Right lobe of liver (tissue), 6 donors: ENCODE results near the gene GRIN2B. TPM values are rescaled to one million over a fixed set of nuclear protein-coding genes. Genes with fewer than 3 reads are reported as not detected.

Source experiments
- ATAC-seq, 4 donors: fragments of 200-7000 bp; cut with Tn5 transposase; one replicate each; pipeline ENCODE4 v1.9.1; 2020; ENCODE audit warnings: mild to moderate bottlenecking in 4 of 4, moderate library complexity in 4 of 4
- DNase-seq, 3 donors: peaks; one replicate each; pipeline ENCODE4 v3.0.0-alpha.2; 2020
- H3K27ac ChIP-seq, 3 donors: fragments of 200-600 bp; one replicate each; pipeline ENCODE4 v1.8.0; 2022
- H3K27me3 ChIP-seq, 2 donors: fragments of 200-600 bp; one replicate each; pipeline ENCODE4 v1.8.0; 2022
- H3K36me3 ChIP-seq, 4 donors: fragments of 200-600 bp; sonication (generic) in 1 of 4; one replicate each; pipeline versions ENCODE4 v1.5.1 to v1.8.0; 2017 to 2022; ENCODE audit warnings: control low read depth in 1 of 4
- H3K4me1 ChIP-seq, 4 donors: fragments of 200-600 bp; sonication (generic) in 1 of 4; one replicate each; pipeline versions ENCODE4 v1.5.1 to v1.8.0; 2017 to 2022; ENCODE audit warnings: control low read depth in 1 of 4
- H3K4me3 ChIP-seq, 3 donors: fragments of 200-600 bp; one replicate each; pipeline ENCODE4 v1.8.0; 2022
- H3K9me3 ChIP-seq, 4 donors: fragments of 200-600 bp; sonication (generic) in 1 of 4; one replicate each; pipeline versions ENCODE4 v1.5.1 to v1.8.0; 2017 to 2022; ENCODE audit warnings: control low read depth in 1 of 4
- CTCF ChIP-seq, 4 donors: fragments of 200-600 bp in 3 of 4; fragments of 450-650 bp in 1 of 4; IDR thresholded peaks; one replicate each; pipeline versions ENCODE4 v1.5.1 to v1.8.0; 2016 to 2022; ENCODE audit warnings: antibody characterized with exemption in 4 of 4, mild to moderate bottlenecking in 2 of 4
- POLR2A ChIP-seq: fragments of 450-650 bp; IDR thresholded peaks from one replicate; pipeline ENCODE4 v1.6.1; 2017; ENCODE audit warnings: antibody characterized with exemption, mild to moderate bottlenecking
- WGBS: methylation state at CpG from one replicate; pipeline ENCODE4 v1.1.6; 2018; ENCODE audit warnings: low coverage, low lambda C conversion rate; ENCODE audit not compliant: insufficient coverage; ENCODE audit errors: missing lambda C conversion rate; 5-methylcytosine and 5-hydroxymethylcytosine counted together
- intact Hi-C, 2 donors: fragments of 100-400 bp; cut with DNase I; formaldehyde crosslinking; loops; one replicate each; pipeline versions ENCODE4 v1.11.2 to v1.14.1; 2022
- total RNA-seq, 6 experiments: library from RNA; depleted of rRNA in 2 of 6; stranded (reverse); fragments of >200 nt in 2 of 6; fragmentation: NEBNext Ultra II Directional in 3 of 6; extraction: Animal tissue kit (Norgen Biotek cat#: 25700) in 3 of 6; gene quantifications; one replicate each; pipeline versions ENCODE4 v1.1.0 to v1.2.4, GENCODE V29; 2016 to 2023
- donor health status: DM: no; HTN: yes; CAD: no.
- donor health status: DM: no; HTN: no; CAD: no.
- donor health status: DM: no; HTN: no; CAD: no.
- donor health status: DM: no; HTN: yes; CAD: no.
- donor health status: DM: no; HTN: yes; CAD: no.

The GRIN2B gene
- total RNA-seq, 6 experiments from 2014 or later = not detected

DNA sequence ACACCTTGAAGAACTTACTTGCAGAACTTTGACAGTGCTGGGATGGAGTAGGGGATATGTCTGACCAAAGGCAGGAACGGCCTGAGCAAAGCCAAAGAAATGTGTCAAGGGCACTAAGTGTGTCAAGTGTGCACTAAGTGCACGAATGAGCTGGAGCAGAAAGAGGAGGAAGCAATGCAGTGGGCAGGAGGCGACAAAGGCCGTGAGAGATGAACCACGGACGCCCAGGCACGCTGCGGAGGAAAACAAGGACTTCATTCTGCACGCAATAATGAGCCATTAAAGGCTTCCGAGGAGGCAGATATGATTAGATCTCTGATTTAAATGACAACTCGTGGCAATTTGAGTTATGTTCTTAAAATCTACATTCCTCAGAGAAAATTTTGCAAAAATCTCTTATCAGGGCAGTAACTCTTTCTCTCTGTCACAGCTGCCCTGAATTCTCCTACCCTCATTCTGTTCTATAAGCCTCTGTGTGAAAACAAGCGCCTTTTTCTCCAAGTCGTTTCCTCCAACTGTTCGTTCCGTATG, 25.3 kb downstream of the GRIN2B start:
- no peak for DNase-seq
- H3K9me3 ChIP-seq = no peaks in the 10 kb centered on the region
- no peak overlapping the region for H3K4me3 ChIP-seq
- no peak overlapping the region for H3K27ac ChIP-seq
- H3K4me1 ChIP-seq = no peaks in the 10 kb centered on the region
- intact Hi-C loops = no loop called here
- WGBS = 75% methylated on average over 13 of the region's 15 CpGs
- TF ChIP-seq POLR2A = no peak
- no peak for TF ChIP-seq CTCF (IDR thresholded peaks at IDR 0.05)
- H3K36me3 ChIP-seq = no peaks in the 10 kb centered on the region
- no peak for ATAC-seq
- no peaks in the 10 kb centered on the region for H3K27me3 ChIP-seq

DNA sequence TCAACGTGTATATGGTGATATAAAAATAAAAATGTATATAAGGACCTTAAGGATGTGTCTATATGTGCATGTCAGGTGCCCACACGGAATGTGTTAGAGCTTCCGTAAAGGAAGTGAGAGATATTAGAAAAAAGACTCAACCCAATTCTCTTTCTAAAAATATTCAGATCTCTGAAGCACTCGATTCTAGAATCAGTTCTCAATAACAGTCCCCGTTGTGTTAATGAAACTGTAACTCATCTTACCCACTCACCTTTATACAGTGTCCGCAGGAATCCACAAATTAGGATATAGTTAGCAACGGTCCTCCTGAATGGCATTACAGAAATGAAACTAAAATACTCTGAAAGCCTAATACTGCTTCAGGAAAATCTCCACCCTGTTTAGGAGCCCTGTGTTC, 29.3 kb downstream of the GRIN2B start:
- no peak for ATAC-seq
- WGBS = 71% methylated on average over 7 of the region's 7 CpGs
- H3K9me3 ChIP-seq = no peaks in the 10 kb centered on the region

GRCh38 chr12:13950502-13950901, 30.9 kb downstream of the GRIN2B start:
- H3K36me3 ChIP-seq = no peaks in the 10 kb centered on the region
- 19% methylated on average over 1 of the region's 1 CpG for WGBS
- no peaks in the 10 kb centered on the region for H3K27me3 ChIP-seq
- no peaks in the 10 kb centered on the region for H3K9me3 ChIP-seq
- H3K4me3 ChIP-seq = no peak overlapping the region
- ATAC-seq (peak in 2 of 4 donors; percentile 58 to 67), DNase-seq (no peak)
- no peaks in the 10 kb centered on the region for H3K4me1 ChIP-seq
- H3K27ac ChIP-seq = no peak overlapping the region
- TF ChIP-seq CTCF (IDR thresholded peaks at IDR 0.05) = no peak
- no peak for TF ChIP-seq POLR2A
- intact Hi-C loops = no loop called here

More for the DNA sequence above, 29.3 kb downstream of the GRIN2B start:
- Histone ChIP-seq H3K27me3 (no peaks in the 10 kb centered on the region), H3K36me3 (no peaks in the 10 kb centered on the region), H3K27ac (no peak overlapping the region), H3K4me1 (no peaks in the 10 kb centered on the region), H3K4me3 (no peak overlapping the region)
- intact Hi-C loops = no loop called here
- no peak for DNase-seq
- TF ChIP-seq CTCF (IDR thresholded peaks at IDR 0.05) = no peak
- TF ChIP-seq POLR2A = no peak

DNA sequence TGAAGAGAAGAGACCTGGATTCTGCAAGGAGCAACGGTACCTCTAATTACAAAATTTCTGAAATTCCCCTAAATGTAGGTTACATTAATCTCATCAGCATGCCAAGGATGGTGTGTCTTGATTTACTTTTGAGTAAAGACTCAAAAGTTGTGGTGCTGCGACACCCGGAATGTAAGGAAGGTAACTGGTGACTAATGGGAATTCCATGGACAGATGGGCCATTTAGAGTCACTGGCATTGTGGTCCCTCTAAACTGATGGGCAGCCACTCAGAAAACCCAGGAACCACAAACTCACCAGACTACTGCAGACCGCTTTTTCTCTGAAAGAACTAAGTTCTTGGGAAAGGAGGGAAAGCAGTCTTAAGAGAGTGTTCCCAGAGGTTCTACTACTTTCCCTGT, 32.8 kb downstream of the GRIN2B start:
- H3K27ac ChIP-seq = no peak overlapping the region
- no peak for TF ChIP-seq CTCF (IDR thresholded peaks at IDR 0.05)
- no peak for TF ChIP-seq POLR2A
- no peaks in the 10 kb centered on the region for H3K4me1 ChIP-seq
- H3K36me3 ChIP-seq = no peaks in the 10 kb centered on the region
- intact Hi-C loops = loop anchor here in 1 of 2 donors (10.0 kb wide), 1 partner anchor 84 kb away; no protein-coding TSS in a partner anchor
- ATAC-seq (no peak), DNase-seq (no peak)
- H3K9me3 ChIP-seq = no peaks in the 10 kb centered on the region
- no peak overlapping the region for H3K4me3 ChIP-seq
- 86% methylated on average over 3 of the region's 4 CpGs for WGBS
- H3K27me3 ChIP-seq = no peaks in the 10 kb centered on the region
